OCI-LY7 (cell line): Measurements from ENCODE around the gene PRDM1. TPM values are rescaled to one million over a fixed set of nuclear protein-coding genes. Genes with fewer than 3 reads are reported as not detected.

ENCODE experiments used
- BruUV-seq: library from RNA; stranded (reverse); fragments of 400-500 nt; replicated peaks from 2 replicates; lab custom pipeline; 2021; lab: Mats Ljungman, UMichigan
- CTCF ChIA-PET: fragments of 300-600 bp; sonication (Branson Sonifier 250); formaldehyde crosslinking; loops from one replicate; lab custom pipeline; 2022; ENCODE audit warnings: antibody characterized with exemption; ENCODE audit not compliant: unreplicated experiment; lab: Charles Lee
- POLR2A ChIA-PET: fragments of 300-600 bp; sonication (Branson Sonifier 250); formaldehyde crosslinking; loops from one replicate; lab custom pipeline; 2022; ENCODE audit warnings: antibody characterized with exemption; lab: Charles Lee
- DNase-seq: peaks from one replicate; pipeline ENCODE4 v3.0.0-alpha.2; 2015; ENCODE audit warnings: low spot score
- H2AFZ ChIP-seq: fragments of 200-600 bp; sonication (generic), shearing (Covaris generic); 2 replicates; pipeline ENCODE4 v1.6.1; 2014; ENCODE audit warnings: mild to moderate bottlenecking, antibody characterized with exemption, low read length, moderate library complexity
- H3K27ac ChIP-seq: fragments of 200-600 bp; sonication (generic); 2 replicates; pipeline ENCODE4 v1.5.1; 2014; ENCODE audit warnings: mixed run types, low read depth, mild to moderate bottlenecking, moderate library complexity, low read length, inconsistent platforms; ENCODE audit not compliant: poor library complexity, severe bottlenecking
- H3K36me3 ChIP-seq: fragments of 200-600 bp; sonication (generic); 2 replicates; pipeline ENCODE4 v1.6.1; 2014; ENCODE audit warnings: mild to moderate bottlenecking, antibody characterized with exemption, low read length, moderate library complexity, mixed read lengths; ENCODE audit not compliant: insufficient read depth
- H3K4me1 ChIP-seq: fragments of 200-600 bp; sonication (generic); 2 replicates; pipeline ENCODE4 v1.5.1; 2014; ENCODE audit warnings: mild to moderate bottlenecking, low read length; ENCODE audit not compliant: insufficient read depth, poor library complexity, severe bottlenecking
- H3K4me2 ChIP-seq: fragments of 200-600 bp; sonication (generic); 2 replicates; pipeline ENCODE4 v1.6.1; 2014; ENCODE audit warnings: mild to moderate bottlenecking, low read length
- H3K4me3 ChIP-seq: fragments of 200-600 bp; sonication (generic); 2 replicates; pipeline ENCODE4 v1.5.1; 2014; ENCODE audit warnings: mild to moderate bottlenecking, low read depth, low read length; ENCODE audit not compliant: poor library complexity, severe bottlenecking
- H3K79me2 ChIP-seq: fragments of 200-600 bp; sonication (generic); 2 replicates; pipeline ENCODE4 v1.6.1; 2016; ENCODE audit warnings: low read depth, mild to moderate bottlenecking, low read length, moderate library complexity, mixed read lengths; ENCODE audit not compliant: insufficient read depth
- H3K9me2 ChIP-seq: fragments of 200-600 bp; sonication (generic); 2 replicates; pipeline ENCODE4 v1.6.1; 2016; ENCODE audit warnings: mild to moderate bottlenecking, low read length, mixed read lengths; ENCODE audit not compliant: insufficient read depth
- H3K9me3 ChIP-seq: fragments of 200-600 bp; sonication (generic); 2 replicates; pipeline ENCODE4 v1.6.1; 2014; ENCODE audit warnings: mild to moderate bottlenecking, mixed run types, low read length, mixed read lengths
- H4K20me1 ChIP-seq: fragments of 200-600 bp; sonication (generic); 2 replicates; pipeline ENCODE4 v1.6.1; 2014; ENCODE audit warnings: mild to moderate bottlenecking, antibody characterized with exemption, low read length, moderate library complexity, mixed read lengths; ENCODE audit not compliant: insufficient read depth
- CTCF ChIP-seq: fragments of 200-600 bp; sonication (generic); conservative IDR thresholded peaks from 2 replicates; pipeline ENCODE4 v1.5.1; 2014; ENCODE audit warnings: mild to moderate bottlenecking, antibody characterized with exemption, low read length, moderate library complexity, mixed read lengths
- EZH2phosphoT487 ChIP-seq: fragments of 200-600 bp; sonication (generic); IDR thresholded peaks from 2 replicates; pipeline ENCODE4 v1.6.1; 2018; ENCODE audit warnings: low read depth, borderline replicate concordance, mild to moderate bottlenecking, mixed run types, antibody characterized with exemption, low read length, moderate library complexity, mixed read lengths
- intact Hi-C: fragments of 100-400 bp; cut with micrococcal nuclease; formaldehyde crosslinking; loops from one replicate; pipeline ENCODE4 v1.10.0; 2022; ENCODE audit not compliant: unreplicated experiment
- total RNA-seq, 2 experiments: library from RNA; depleted of rRNA in 1 of 2; stranded (reverse); fragments of >200 nt in 1 of 2; shearing (Covaris generic) in 1 of 2; gene quantifications; 2 replicates each; pipeline ENCODE4 v1.2.3, GENCODE V29; 2014 to 2022

Gene PRDM1
- total RNA-seq, 2 experiments from 2014 or later: 1.5 to 3.3 TPM

GRCh38 chr6:106152952-106153351, 66.8 kb downstream of the PRDM1 start:
- H3K79me2 ChIP-seq: no peaks in the 10 kb centered on the region
- no peaks in the 10 kb centered on the region for H3K4me1 ChIP-seq
- no peak overlapping the region for H3K4me2 ChIP-seq
- CTCF ChIA-PET: no interaction called here
- H4K20me1 ChIP-seq: no peaks in the 10 kb centered on the region
- POLR2A ChIA-PET: interaction anchor here (1.2 kb wide), 1 partner anchor 9 kb away, joined by 4 read pairs; no protein-coding TSS in a partner anchor
- TF ChIP-seq EZH2phosphoT487 (no peak), CTCF (no peak)
- no peaks in the 10 kb centered on the region for H3K9me3 ChIP-seq
- H3K9me2 ChIP-seq: no peaks in the 10 kb centered on the region
- H3K27ac ChIP-seq: no peak overlapping the region
- no TSS peak for BruUV-seq
- no peak overlapping the region for H2AFZ ChIP-seq
- no peak overlapping the region for H3K4me3 ChIP-seq
- no peaks in the 10 kb centered on the region for H3K36me3 ChIP-seq
- DNase-seq: no peak
- intact Hi-C loops: no loop called here

GRCh38 chr6:106154326-106154725, 68.2 kb downstream of the PRDM1 start:
- no peak for TF ChIP-seq EZH2phosphoT487
- intact Hi-C loops: no loop called here
- ChIA-PET POLR2A (interaction anchor here (0.9 to 1.2 kb wide), 4 partner anchors 8 to 10 kb away, joined by 3 to 7 read pairs (median 4); no protein-coding TSS in a partner anchor), CTCF (interaction anchor here (1.7 kb wide), 1 partner anchor 10 kb away, joined by 5 read pairs; no protein-coding TSS in a partner anchor)
- H3K4me2 ChIP-seq: no peak overlapping the region
- no peak for DNase-seq
- no peaks in the 10 kb centered on the region for H3K4me1 ChIP-seq
- no peak overlapping the region for H3K4me3 ChIP-seq
- H3K9me2 ChIP-seq: no peaks in the 10 kb centered on the region
- no peak overlapping the region for H2AFZ ChIP-seq
- no peaks in the 10 kb centered on the region for H3K36me3 ChIP-seq
- H3K9me3 ChIP-seq: no peaks in the 10 kb centered on the region
- no peaks in the 10 kb centered on the region for H4K20me1 ChIP-seq
- H3K27ac ChIP-seq: no peak overlapping the region
- BruUV-seq: no TSS peak
- no peaks in the 10 kb centered on the region for H3K79me2 ChIP-seq

DNA sequence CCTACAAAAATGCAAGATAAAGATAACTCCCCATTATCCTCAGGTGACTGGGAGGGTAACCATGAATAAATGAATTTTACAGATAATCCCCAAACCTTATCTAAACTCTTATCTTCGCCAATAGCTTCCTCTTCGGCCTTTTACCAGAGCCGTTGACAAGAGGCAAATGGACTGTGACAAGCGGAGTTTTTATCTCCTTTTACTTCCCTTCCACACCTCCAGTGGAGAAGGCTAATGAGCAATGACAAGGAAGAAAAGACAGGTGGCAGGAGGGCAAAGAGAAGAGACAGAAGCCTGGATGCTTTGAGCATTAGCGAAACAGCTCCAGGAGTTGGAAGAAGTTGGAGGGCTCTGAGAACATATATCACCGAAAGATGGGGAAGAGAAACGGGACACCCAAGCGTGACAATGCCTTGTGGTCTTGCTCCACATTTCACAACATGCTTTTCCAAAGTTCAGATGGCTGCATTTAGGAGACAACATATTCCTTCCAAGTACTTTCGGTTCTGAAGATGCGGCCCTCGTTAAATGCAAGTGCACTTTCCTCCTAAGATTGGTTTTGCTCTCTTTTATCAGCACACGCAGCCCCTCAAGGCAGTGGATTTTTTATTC, 69.2 kb downstream of the PRDM1 start:
- H2AFZ ChIP-seq: no peak overlapping the region
- ChIA-PET POLR2A (interaction anchor here (0.6 to 1.0 kb wide), 5 partner anchors 8 to 41 kb away, joined by 3 to 7 read pairs (median 3); no protein-coding TSS in a partner anchor), CTCF (interaction anchor here (1.7 kb wide), 1 partner anchor 9 kb away, joined by 5 read pairs; no protein-coding TSS in a partner anchor)
- H4K20me1 ChIP-seq: no peaks in the 10 kb centered on the region
- H3K36me3 ChIP-seq: no peaks in the 10 kb centered on the region
- DNase-seq: no peak
- no peaks in the 10 kb centered on the region for H3K4me1 ChIP-seq
- intact Hi-C loops: no loop called here
- no peak for TF ChIP-seq EZH2phosphoT487
- TF ChIP-seq CTCF: no peak
- H3K9me3 ChIP-seq: no peaks in the 10 kb centered on the region
- no peak overlapping the region for H3K27ac ChIP-seq
- no peak overlapping the region for H3K4me3 ChIP-seq
- no peaks in the 10 kb centered on the region for H3K9me2 ChIP-seq
- no peak overlapping the region for H3K4me2 ChIP-seq
- no peaks in the 10 kb centered on the region for H3K79me2 ChIP-seq
- no TSS peak for BruUV-seq
